Skeletal muscle tissue (tissue), 4 donors: ENCODE results near the gene ADGRG3. TPM values are rescaled to one million over a fixed set of nuclear protein-coding genes. Genes with fewer than 3 reads are reported as not detected.
A peak's percentile ranks its signal among the peaks of the same experiment; 100 is the strongest.

ENCODE experiments used
- H3K27ac ChIP-seq: one replicate; pipeline ENCODE4 v1.7.0; 2013; ENCODE audit warnings: mild to moderate bottlenecking, low read depth, low read length, inconsistent platforms
- H3K27me3 ChIP-seq, 3 donors: one replicate each; pipeline ENCODE4 v1.7.0; 2013; ENCODE audit warnings: low read length in 3 of 3; ENCODE audit not compliant: control insufficient read depth in 3 of 3, insufficient read depth in 3 of 3
- H3K36me3 ChIP-seq, 3 donors: one replicate each; pipeline ENCODE4 v1.7.0; 2013; ENCODE audit warnings: low read length in 3 of 3; ENCODE audit not compliant: control insufficient read depth in 3 of 3, insufficient read depth in 3 of 3
- H3K4me1 ChIP-seq, 3 donors: one replicate each; pipeline ENCODE4 v1.7.0; 2013; ENCODE audit warnings: low read length in 3 of 3, mild to moderate bottlenecking in 3 of 3; ENCODE audit not compliant: control insufficient read depth in 3 of 3, insufficient read depth in 3 of 3
- H3K4me3 ChIP-seq, 3 donors: one replicate each; pipeline ENCODE4 v1.7.0; 2013; ENCODE audit warnings: low read length in 3 of 3
- H3K9ac ChIP-seq, 3 donors: one replicate each; pipeline ENCODE4 v1.7.0; 2013; ENCODE audit warnings: low read length in 3 of 3, mild to moderate bottlenecking in 3 of 3, moderate library complexity in 2 of 3, low read depth in 1 of 3
- H3K9me3 ChIP-seq, 3 donors: one replicate each; pipeline ENCODE4 v1.7.0; 2013; ENCODE audit warnings: low read length in 3 of 3; ENCODE audit not compliant: control insufficient read depth in 3 of 3
- total RNA-seq: library from RNA; depleted of rRNA; stranded (reverse); fragments of >200 nt; gene quantifications from one replicate; pipeline ENCODE4 v1.2.3, GENCODE V29; 2014
- donor health status: Osteomylitis.

Gene ADGRG3
- total RNA-seq, 1 donor from 2014 or later = 0.52 TPM

GRCh38 chr16:57694725-57695679 is 26.9 kb downstream of the ADGRG3 start, which contains the start of gene DRC7:
DRC7 (plus strand) TSS chr16:57694806; CDS start chr16:57697950, 3,144 bp downstream.
- Histone ChIP-seq H3K9ac (no peak within 1 kb of the TSS), H3K4me3 (peak within 1 kb of the TSS in 1 of 3 donors; percentile 23), H3K36me3 (no peaks in the 10 kb centered on the region), H3K4me1 (no peaks in the 10 kb centered on the region), H3K27me3 (peaks cover 0 to 16% (median 5%) of the 10 kb centered on the region in 3 donors), H3K27ac (no peak within 1 kb of the TSS), H3K9me3 (no peaks in the 10 kb centered on the region)

GRCh38 chr16:57695680-57696069 is 27.6 kb downstream of the ADGRG3 start:
- Histone ChIP-seq H3K9ac (no peak overlapping the region), H3K27me3 (peaks cover 0 to 12% (median 5%) of the 10 kb centered on the region in 3 donors), H3K27ac (no peak overlapping the region)

GRCh38 chr16:57696240-57696639 is 28.1 kb downstream of the ADGRG3 start:
- H3K27me3 ChIP-seq = peaks cover 0 to 10% (median 3%) of the 10 kb centered on the region in 3 donors
- H3K9ac ChIP-seq = no peak overlapping the region
- no peaks in the 10 kb centered on the region for H3K4me1 ChIP-seq
- H3K36me3 ChIP-seq = no peaks in the 10 kb centered on the region
- no peak overlapping the region for H3K27ac ChIP-seq
- H3K4me3 ChIP-seq = no peak overlapping the region
- H3K9me3 ChIP-seq = no peaks in the 10 kb centered on the region

More at GRCh38 chr16:57695680-57696069, 27.6 kb downstream of the ADGRG3 start:
- no peaks in the 10 kb centered on the region for H3K4me1 ChIP-seq
- H3K9me3 ChIP-seq = no peaks in the 10 kb centered on the region
- H3K36me3 ChIP-seq = no peaks in the 10 kb centered on the region
- H3K4me3 ChIP-seq = no peak overlapping the region

GRCh38 chr16:57697896-57698537 is 29.9 kb downstream of the ADGRG3 start:
- Histone ChIP-seq H3K9me3 (no peaks in the 10 kb centered on the region), H3K27ac (no peak overlapping the region), H3K4me1 (no peaks in the 10 kb centered on the region), H3K27me3 (peaks cover 0 to 3% (median 2%) of the 10 kb centered on the region in 3 donors), H3K4me3 (no peak overlapping the region), H3K36me3 (no peaks in the 10 kb centered on the region), H3K9ac (no peak overlapping the region)

- no peaks in the 10 kb centered on the region for H3K9me3 ChIP-seq
- H3K9ac ChIP-seq = no peak overlapping the region
- no peak overlapping the region for H3K27ac ChIP-seq
- no peak overlapping the region for H3K4me3 ChIP-seq
- peaks cover 0 to 3% (median 2%) of the 10 kb centered on the region in 3 donors for H3K27me3 ChIP-seq
- H3K4me1 ChIP-seq = no peaks in the 10 kb centered on the region
- H3K36me3 ChIP-seq = no peaks in the 10 kb centered on the region
These were observed 30.8 kb downstream of the ADGRG3 start for GRCh38 chr16:57698812-57699405.

GRCh38 chr16:57699481-57699880 is 31.4 kb downstream of the ADGRG3 start:
- Histone ChIP-seq H3K27me3 (peaks cover 0 to 3% (median 2%) of the 10 kb centered on the region in 3 donors), H3K4me1 (no peaks in the 10 kb centered on the region), H3K27ac (no peak overlapping the region), H3K9me3 (no peaks in the 10 kb centered on the region), H3K4me3 (no peak overlapping the region), H3K9ac (no peak overlapping the region), H3K36me3 (no peaks in the 10 kb centered on the region)

- Histone ChIP-seq H3K27ac (no peak overlapping the region), H3K9me3 (no peaks in the 10 kb centered on the region), H3K4me3 (no peak overlapping the region), H3K27me3 (peaks cover 0 to 3% (median 2%) of the 10 kb centered on the region in 3 donors), H3K9ac (no peak overlapping the region), H3K4me1 (no peaks in the 10 kb centered on the region), H3K36me3 (no peaks in the 10 kb centered on the region)
These were observed 31.8 kb downstream of the ADGRG3 start for GRCh38 chr16:57699899-57700298.

- Histone ChIP-seq H3K4me3 (no peak overlapping the region), H3K4me1 (no peaks in the 10 kb centered on the region), H3K9me3 (no peaks in the 10 kb centered on the region), H3K27ac (no peak overlapping the region), H3K36me3 (no peaks in the 10 kb centered on the region), H3K9ac (no peak overlapping the region), H3K27me3 (peaks cover 0 to 3% (median 2%) of the 10 kb centered on the region in 3 donors)
These were observed 32.9 kb downstream of the ADGRG3 start for GRCh38 chr16:57700781-57701551.

- Histone ChIP-seq H3K4me1 (no peaks in the 10 kb centered on the region), H3K4me3 (no peak overlapping the region), H3K9me3 (no peaks in the 10 kb centered on the region), H3K27me3 (peaks cover 0 to 3% (median 0%) of the 10 kb centered on the region in 3 donors), H3K9ac (no peak overlapping the region), H3K27ac (no peak overlapping the region), H3K36me3 (no peaks in the 10 kb centered on the region)
These were observed 33.8 kb downstream of the ADGRG3 start for GRCh38 chr16:57701759-57702371.
